Transverse colon (tissue), 3 donors: Measurements from ENCODE around the gene MRPL14.

Experiments used
- CTCF ChIP-seq, 5 experiments: fragments of 200-600 bp in 3 of 5; fragments of 450-650 bp in 2 of 5; sonication (generic) in 3 of 5; IDR thresholded peaks; 1 replicate in 2 of 5; 2 replicates in 3 of 5; pipeline ENCODE4 v1.5.1; 2016 to 2017; ENCODE audit warnings: antibody characterized with exemption in 5 of 5, inconsistent platforms in 3 of 5, mild to moderate bottlenecking in 2 of 5, moderate library complexity in 1 of 5
- EP300 ChIP-seq: sonication (generic); formaldehyde crosslinking; IDR thresholded peaks from one replicate; pipeline ENCODE4 v1.6.1; 2017; ENCODE audit warnings: antibody characterized with exemption, low read depth
- POLR2A ChIP-seq: fragments of 450-650 bp; IDR thresholded peaks from one replicate; pipeline ENCODE4 v1.6.1; 2016; ENCODE audit warnings: antibody characterized with exemption, mild to moderate bottlenecking, moderate library complexity

- TF ChIP-seq CTCF (IDR thresholded peaks at IDR 0.05): peak; percentile 75 to 87 (median 84)
- no peak for TF ChIP-seq POLR2A
- no peak for TF ChIP-seq EP300
Observed at GRCh38 chr6:44096612-44097011, 30.6 kb downstream of the MRPL14 start.
